Keratinocyte (primary cell): Measurements from ENCODE around the gene MAPK8.

Experiments
- CTCF ChIP-seq, 3 experiments: IDR thresholded peaks in 1 of 3; conservative IDR thresholded peaks in 1 of 3; optimal IDR thresholded peaks in 1 of 3; 2 replicates in 2 of 3; 3 replicates in 1 of 3; pipeline versions ENCODE3 to v1.5.1; 2011; ENCODE audit warnings: low read length in 3 of 3, mild to moderate bottlenecking in 3 of 3, moderate library complexity in 2 of 3, control low read depth in 1 of 3, inconsistent platforms in 1 of 3; ENCODE audit not compliant: insufficient read depth in 2 of 3; ENCODE audit errors: extremely low read depth in 1 of 3
- EZH2 ChIP-seq: IDR thresholded peaks from one replicate; pipeline ENCODE4 v1.6.1; 2012; ENCODE audit warnings: inconsistent platforms, mild to moderate bottlenecking, low read length, moderate library complexity

GRCh38 chr10:48353246-48353645, 46.8 kb downstream of the MAPK8 start:
- TF ChIP-seq CTCF (optimal IDR thresholded peaks at IDR 0.05 in 1 of 3, IDR thresholded peaks at IDR 0.05 in 1 of 3, conservative IDR thresholded peaks at IDR 0.05 in 1 of 3; ENCODE audit: extremely low read depth in 1 of 3, insufficient read depth in 2 of 3, low read length in 3 of 3) (no peak), EZH2 (no peak)
